Loucy (cell line): ENCODE measurements around the gene WFDC12.

ENCODE experiments used
- H2AFZ ChIP-seq: fragments of 200-600 bp; sonication (generic); 2 replicates; pipeline ENCODE4 v1.6.0; 2016; ENCODE audit warnings: antibody characterized with exemption, mild to moderate bottlenecking, low read length, moderate library complexity
- H3F3A ChIP-seq: fragments of 200-600 bp; 2 replicates; pipeline ENCODE4 v1.6.0; 2016; ENCODE audit warnings: antibody characterized with exemption, low read depth, mild to moderate bottlenecking
- H3K27me3 ChIP-seq: fragments of 200-600 bp; sonication (generic); 2 replicates; pipeline ENCODE4 v1.6.1; 2014; ENCODE audit warnings: low read length, mild to moderate bottlenecking; ENCODE audit not compliant: insufficient read depth, poor library complexity, severe bottlenecking
- H3K36me3 ChIP-seq: fragments of 200-600 bp; sonication (generic); 2 replicates; pipeline ENCODE4 v1.6.1; 2016; ENCODE audit warnings: low read length; ENCODE audit not compliant: insufficient read depth
- H3K4me1 ChIP-seq: fragments of 200-600 bp; sonication (generic); 2 replicates; pipeline ENCODE4 v1.5.1; 2014; ENCODE audit warnings: low read length, mild to moderate bottlenecking; ENCODE audit not compliant: insufficient read depth, poor library complexity, severe bottlenecking
- H3K4me2 ChIP-seq: fragments of 200-600 bp; sonication (generic); 2 replicates; pipeline ENCODE4 v1.6.0; 2014; ENCODE audit warnings: antibody characterized with exemption, low read length, low read depth, mild to moderate bottlenecking; ENCODE audit not compliant: poor library complexity, severe bottlenecking
- H3K4me3 ChIP-seq: fragments of 200-600 bp; sonication (generic); 2 replicates; pipeline ENCODE4 v1.5.1; 2014; ENCODE audit warnings: low read length, mild to moderate bottlenecking, mixed read lengths; ENCODE audit not compliant: poor library complexity, severe bottlenecking
- H3K79me2 ChIP-seq: fragments of 200-600 bp; sonication (generic); 2 replicates; pipeline ENCODE4 v1.6.1; 2014; ENCODE audit warnings: low read length; ENCODE audit not compliant: insufficient read depth
- H3K9ac ChIP-seq: fragments of 200-600 bp; sonication (generic); 2 replicates; pipeline ENCODE4 v1.6.0; 2014; ENCODE audit warnings: mild to moderate bottlenecking, low read depth, low read length, moderate library complexity; ENCODE audit not compliant: poor library complexity, severe bottlenecking
- H3K9me2 ChIP-seq: fragments of 200-600 bp; sonication (generic); replicated peaks from 2 replicates; pipeline ENCODE4 v1.6.1; 2016; ENCODE audit warnings: low read depth, low read length, mixed read lengths
- H3K9me3 ChIP-seq: fragments of 200-600 bp; sonication (generic); 2 replicates; pipeline ENCODE4 v1.6.1; 2014; ENCODE audit warnings: mild to moderate bottlenecking, antibody characterized with exemption, low read length, low read depth; ENCODE audit not compliant: insufficient read depth
- H4K20me1 ChIP-seq: fragments of 200-600 bp; sonication (generic); 2 replicates; pipeline ENCODE4 v1.6.0; 2014; ENCODE audit warnings: antibody characterized with exemption, low read length, mild to moderate bottlenecking; ENCODE audit not compliant: insufficient read depth, poor library complexity, severe bottlenecking
- CTCF ChIP-seq: fragments of 200-600 bp; sonication (generic); conservative IDR thresholded peaks from 2 replicates; pipeline ENCODE4 v1.5.1; 2014; ENCODE audit warnings: mild to moderate bottlenecking, antibody characterized with exemption, low read length
- EZH2phosphoT487 ChIP-seq: fragments of 200-600 bp; IDR thresholded peaks from 2 replicates; pipeline ENCODE4 v1.6.1; 2018; ENCODE audit warnings: antibody characterized with exemption, mild to moderate bottlenecking, moderate library complexity, borderline replicate concordance

The WFDC12 gene

DNA sequence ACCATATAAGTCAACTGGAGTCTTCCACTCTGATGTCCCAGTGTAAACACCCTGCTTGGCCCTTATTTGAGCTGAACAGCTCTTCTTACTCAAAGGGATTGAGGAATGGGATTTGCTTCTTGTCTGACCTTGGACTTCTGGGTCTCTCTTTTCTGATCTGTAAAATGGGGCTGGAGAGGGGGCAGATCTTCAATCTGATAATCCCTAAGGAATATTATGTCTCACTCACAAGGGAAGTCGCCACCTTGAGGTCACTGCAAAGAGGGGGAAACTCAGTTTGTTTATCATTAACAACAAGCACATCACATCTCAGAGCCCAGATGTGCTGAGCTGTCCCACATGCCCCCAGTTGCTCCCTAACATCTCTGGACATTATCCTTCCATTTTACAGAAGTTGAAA is 38.4 kb downstream of the WFDC12 start:
- Histone ChIP-seq H3K9ac (no peak overlapping the region), H4K20me1 (no peaks in the 10 kb centered on the region), H3K36me3 (peaks cover 15% of the 10 kb centered on the region; the same call in 1 of the 2 replicates)

GRCh38 chr20:45085289-45085688 is 39.0 kb downstream of the WFDC12 start:
- H3K36me3 ChIP-seq, result peaks cover 15% of the 10 kb centered on the region; the same call in 1 of the 2 replicates
- H2AFZ ChIP-seq, result no peak overlapping the region
- peak overlapping the region; percentile 3 for H3K4me2 ChIP-seq

More for the DNA sequence above, 38.4 kb downstream of the WFDC12 start:
- no peaks in the 10 kb centered on the region for H3K79me2 ChIP-seq
- H3K9me2 ChIP-seq, result no peaks in the 10 kb centered on the region
- H3F3A ChIP-seq, result no peaks in the 10 kb centered on the region
- H3K9me3 ChIP-seq, result no peaks in the 10 kb centered on the region; the same call in 1 of the 2 replicates
- TF ChIP-seq CTCF (no peak), EZH2phosphoT487 (no peak)
- peaks cover 26% of the 10 kb centered on the region for H3K4me1 ChIP-seq
- peak overlapping the region; percentile 3 for H3K4me2 ChIP-seq
- H3K27me3 ChIP-seq, result no peaks in the 10 kb centered on the region
- no peak overlapping the region for H3K4me3 ChIP-seq
- H2AFZ ChIP-seq, result no peak overlapping the region

GRCh38 chr20:45083127-45083526 is 41.1 kb downstream of the WFDC12 start:
- Histone ChIP-seq H3K27me3 (no peaks in the 10 kb centered on the region), H3K79me2 (no peaks in the 10 kb centered on the region), H2AFZ (no peak overlapping the region), H3K9me3 (no peaks in the 10 kb centered on the region; the same call in 1 of the 2 replicates), H3K4me2 (no peak overlapping the region), H3K9me2 (no peaks in the 10 kb centered on the region), H3K4me1 (peaks cover 26% of the 10 kb centered on the region), H4K20me1 (no peaks in the 10 kb centered on the region), H3K9ac (no peak overlapping the region), H3F3A (no peaks in the 10 kb centered on the region), H3K4me3 (no peak overlapping the region), H3K36me3 (peaks cover 30% of the 10 kb centered on the region; the same call in 1 of the 2 replicates)
- TF ChIP-seq EZH2phosphoT487 (no peak), CTCF (no peak)

More at GRCh38 chr20:45085289-45085688, 39.0 kb downstream of the WFDC12 start:
- Histone ChIP-seq H3K9ac (no peak overlapping the region), H4K20me1 (no peaks in the 10 kb centered on the region), H3F3A (no peaks in the 10 kb centered on the region), H3K27me3 (no peaks in the 10 kb centered on the region), H3K9me2 (no peaks in the 10 kb centered on the region), H3K4me3 (no peak overlapping the region), H3K9me3 (no peaks in the 10 kb centered on the region; the same call in 1 of the 2 replicates), H3K4me1 (peaks cover 26% of the 10 kb centered on the region), H3K79me2 (no peaks in the 10 kb centered on the region)
- no peak for TF ChIP-seq EZH2phosphoT487
- no peak for TF ChIP-seq CTCF
